ENCODE measurements around the gene RPL13A. TPM values are rescaled to one million over a fixed set of nuclear protein-coding genes. Genes with fewer than 3 reads are reported as not detected.

Gene RPL13A
- total RNA-seq, 1 donor from 2014 or later: 1,829 TPM

GRCh38 chr19:49502866-49503581 lies 15.6 kb downstream of the RPL13A start:
- H3K4me1 ChIP-seq: peaks cover 22% of the 10 kb centered on the region
- no peak for DNase-seq
- intact Hi-C loops (cut with DNase I): no loop called here

GRCh38 chr19:49503582-49503962 lies 16.2 kb downstream of the RPL13A start:
- ATAC-seq (no peak), DNase-seq (no peak)
- H3K4me1 ChIP-seq: peaks cover 17% of the 10 kb centered on the region
- H3K27me3 ChIP-seq: no peaks in the 10 kb centered on the region
- intact Hi-C loops (cut with DNase I): no loop called here
- H3K27ac ChIP-seq: no peak overlapping the region
- H3K9me3 ChIP-seq: no peaks in the 10 kb centered on the region
- no peak for TF ChIP-seq CTCF (IDR thresholded peaks at IDR 0.05)
- H3K4me3 ChIP-seq: no peak overlapping the region
- peaks cover 16% of the 10 kb centered on the region for H3K36me3 ChIP-seq

More at GRCh38 chr19:49502866-49503581, 15.6 kb downstream of the RPL13A start:
- H3K27ac ChIP-seq: no peak overlapping the region
- H3K4me3 ChIP-seq: no peak overlapping the region
- peak; percentile 57 for ATAC-seq
- no peaks in the 10 kb centered on the region for H3K9me3 ChIP-seq
- peaks cover 21% of the 10 kb centered on the region for H3K36me3 ChIP-seq
- no peaks in the 10 kb centered on the region for H3K27me3 ChIP-seq
- TF ChIP-seq CTCF (IDR thresholded peaks at IDR 0.05): peak; percentile 61

GRCh38 chr19:49506575-49507105 lies 19.2 kb downstream of the RPL13A start:
- peak; percentile 78 for TF ChIP-seq CTCF (IDR thresholded peaks at IDR 0.05)
- intact Hi-C loops (cut with DNase I): no loop called here

GRCh38 chr19:49507803-49508494 lies 20.5 kb downstream of the RPL13A start:
- intact Hi-C loops (cut with DNase I): no loop called here
- no peak for ATAC-seq
- H3K4me3 ChIP-seq: no peak overlapping the region

More at GRCh38 chr19:49506575-49507105, 19.2 kb downstream of the RPL13A start:
- Histone ChIP-seq H3K36me3 (no peaks in the 10 kb centered on the region), H3K27ac (no peak overlapping the region), H3K9me3 (no peaks in the 10 kb centered on the region), H3K4me3 (no peak overlapping the region), H3K4me1 (peaks cover 6% of the 10 kb centered on the region), H3K27me3 (no peaks in the 10 kb centered on the region)
- peak; percentile 94 for ATAC-seq
- DNase-seq: peak; percentile 73

More at GRCh38 chr19:49507803-49508494, 20.5 kb downstream of the RPL13A start:
- no peak for DNase-seq
- Histone ChIP-seq H3K27me3 (no peaks in the 10 kb centered on the region), H3K27ac (no peak overlapping the region), H3K9me3 (no peaks in the 10 kb centered on the region), H3K36me3 (no peaks in the 10 kb centered on the region), H3K4me1 (peaks cover 15% of the 10 kb centered on the region)
- no peak for TF ChIP-seq CTCF (IDR thresholded peaks at IDR 0.05)
